Right lobe of liver (tissue), 6 donors: ENCODE results near the gene POR. TPM values are rescaled to one million over a fixed set of nuclear protein-coding genes. Genes with fewer than 3 reads are reported as not detected.

Experiments
- ATAC-seq, 4 donors: fragments of 200-7000 bp; cut with Tn5 transposase; one replicate each; pipeline ENCODE4 v1.9.1; 2020; ENCODE audit warnings: mild to moderate bottlenecking in 4 of 4, moderate library complexity in 4 of 4
- DNase-seq, 3 donors: peaks; one replicate each; pipeline ENCODE4 v3.0.0-alpha.2; 2020
- H3K27ac ChIP-seq, 3 donors: fragments of 200-600 bp; one replicate each; pipeline ENCODE4 v1.8.0; 2022
- H3K27me3 ChIP-seq, 2 donors: fragments of 200-600 bp; one replicate each; pipeline ENCODE4 v1.8.0; 2022
- H3K36me3 ChIP-seq, 4 donors: fragments of 200-600 bp; sonication (generic) in 1 of 4; one replicate each; pipeline versions ENCODE4 v1.5.1 to v1.8.0; 2017 to 2022; ENCODE audit warnings: control low read depth in 1 of 4
- H3K4me1 ChIP-seq, 4 donors: fragments of 200-600 bp; sonication (generic) in 1 of 4; one replicate each; pipeline versions ENCODE4 v1.5.1 to v1.8.0; 2017 to 2022; ENCODE audit warnings: control low read depth in 1 of 4
- H3K4me3 ChIP-seq, 3 donors: fragments of 200-600 bp; one replicate each; pipeline ENCODE4 v1.8.0; 2022
- H3K9me3 ChIP-seq, 4 donors: fragments of 200-600 bp; sonication (generic) in 1 of 4; one replicate each; pipeline versions ENCODE4 v1.5.1 to v1.8.0; 2017 to 2022; ENCODE audit warnings: control low read depth in 1 of 4
- CTCF ChIP-seq, 4 donors: fragments of 200-600 bp in 3 of 4; fragments of 450-650 bp in 1 of 4; IDR thresholded peaks; one replicate each; pipeline versions ENCODE4 v1.5.1 to v1.8.0; 2016 to 2022; ENCODE audit warnings: antibody characterized with exemption in 4 of 4, mild to moderate bottlenecking in 2 of 4
- POLR2A ChIP-seq: fragments of 450-650 bp; IDR thresholded peaks from one replicate; pipeline ENCODE4 v1.6.1; 2017; ENCODE audit warnings: antibody characterized with exemption, mild to moderate bottlenecking
- WGBS: methylation state at CpG from one replicate; pipeline ENCODE4 v1.1.6; 2018; ENCODE audit warnings: low coverage, low lambda C conversion rate; ENCODE audit not compliant: insufficient coverage; ENCODE audit errors: missing lambda C conversion rate; 5-methylcytosine and 5-hydroxymethylcytosine counted together
- intact Hi-C, 2 donors: fragments of 100-400 bp; cut with DNase I; formaldehyde crosslinking; loops; one replicate each; pipeline versions ENCODE4 v1.11.2 to v1.14.1; 2022
- total RNA-seq, 6 experiments: library from RNA; depleted of rRNA in 2 of 6; stranded (reverse); fragments of >200 nt in 2 of 6; fragmentation: NEBNext Ultra II Directional in 3 of 6; extraction: Animal tissue kit (Norgen Biotek cat#: 25700) in 3 of 6; gene quantifications; one replicate each; pipeline versions ENCODE4 v1.1.0 to v1.2.4, GENCODE V29; 2016 to 2023
- donor health status: DM: no; HTN: yes; CAD: no.
- donor health status: DM: no; HTN: no; CAD: no.
- donor health status: DM: no; HTN: no; CAD: no.
- donor health status: DM: no; HTN: yes; CAD: no.
- donor health status: DM: no; HTN: yes; CAD: no.

The POR gene
- total RNA-seq, 6 experiments from 2014 or later, result 370 to 1,042 (median 725) TPM

GRCh38 chr7:75969182-75969581 lies 54.2 kb downstream of the POR start:
- H3K4me1 ChIP-seq, result peaks cover 0 to 75% (median 26%) of the 10 kb centered on the region in 4 donors
- intact Hi-C loops, result no loop called here
- H3K36me3 ChIP-seq, result peaks cover 0 to 74% (median 24%) of the 10 kb centered on the region in 4 donors
- DNase-seq (peak; percentile 30 to 74 (median 71)), ATAC-seq (peak; percentile 0 to 14 (median 11))
- TF ChIP-seq POLR2A (no peak), CTCF (IDR thresholded peaks at IDR 0.05) (no peak)
- no peaks in the 10 kb centered on the region for H3K9me3 ChIP-seq
- H3K27me3 ChIP-seq, result no peaks in the 10 kb centered on the region
- peak overlapping the region; percentile 12 to 79 (median 79) for H3K27ac ChIP-seq
- WGBS, result 28% methylated on average over 4 of the region's 13 CpGs
- no peak overlapping the region for H3K4me3 ChIP-seq

GRCh38 chr7:75969704-75970498 lies 54.9 kb downstream of the POR start:
- peak overlapping the region; percentile 12 to 79 (median 79) for H3K27ac ChIP-seq
- H3K4me3 ChIP-seq, result no peak overlapping the region
- peaks cover 0 to 74% (median 27%) of the 10 kb centered on the region in 4 donors for H3K36me3 ChIP-seq
- H3K9me3 ChIP-seq, result no peaks in the 10 kb centered on the region
- peak in 1 of 3 donors; percentile 46 for DNase-seq
- WGBS, result 80% methylated on average over 16 of the region's 30 CpGs
- peaks cover 0 to 68% (median 24%) of the 10 kb centered on the region in 4 donors for H3K4me1 ChIP-seq
- H3K27me3 ChIP-seq, result no peaks in the 10 kb centered on the region
- no peak for TF ChIP-seq CTCF (IDR thresholded peaks at IDR 0.05)
- no peak for TF ChIP-seq POLR2A
- intact Hi-C loops, result no loop called here
- peak in 1 of 4 donors; percentile 6 for ATAC-seq

- WGBS, result 52% methylated on average over 14 of the region's 14 CpGs
- H3K4me1 ChIP-seq, result peaks cover 0 to 53% (median 16%) of the 10 kb centered on the region in 4 donors
Observed at GRCh38 chr7:75971309-75971960, 56.5 kb downstream of the POR start.

More at GRCh38 chr7:75971309-75971960, 56.5 kb downstream of the POR start:
- Histone ChIP-seq H3K36me3 (peaks cover 0 to 74% (median 26%) of the 10 kb centered on the region in 4 donors), H3K27me3 (no peaks in the 10 kb centered on the region), H3K27ac (peak overlapping the region; percentile 20 to 79 (median 57)), H3K4me3 (no peak overlapping the region), H3K9me3 (no peaks in the 10 kb centered on the region)
- peak; percentile 61 to 73 (median 67) for ATAC-seq
- DNase-seq, result peak; percentile 72 to 89 (median 87)
- intact Hi-C loops, result no loop called here
- TF ChIP-seq CTCF (IDR thresholded peaks at IDR 0.05) (peak in 3 of 4 donors; percentile 22 to 43 (median 36)), POLR2A (no peak)
